ENCODE data around the gene DAZL. TPM values are rescaled to one million over a fixed set of nuclear protein-coding genes. Genes with fewer than 3 reads are reported as not detected.

DAZL gene
- total and polyA plus RNA-seq, 10 of the 15 experiments (the other 5 are each of a cell fraction or from before 2014, with no cell fraction given), result 0.04 to 0.48 (median 0.13) TPM; not detected in 1

DNA sequence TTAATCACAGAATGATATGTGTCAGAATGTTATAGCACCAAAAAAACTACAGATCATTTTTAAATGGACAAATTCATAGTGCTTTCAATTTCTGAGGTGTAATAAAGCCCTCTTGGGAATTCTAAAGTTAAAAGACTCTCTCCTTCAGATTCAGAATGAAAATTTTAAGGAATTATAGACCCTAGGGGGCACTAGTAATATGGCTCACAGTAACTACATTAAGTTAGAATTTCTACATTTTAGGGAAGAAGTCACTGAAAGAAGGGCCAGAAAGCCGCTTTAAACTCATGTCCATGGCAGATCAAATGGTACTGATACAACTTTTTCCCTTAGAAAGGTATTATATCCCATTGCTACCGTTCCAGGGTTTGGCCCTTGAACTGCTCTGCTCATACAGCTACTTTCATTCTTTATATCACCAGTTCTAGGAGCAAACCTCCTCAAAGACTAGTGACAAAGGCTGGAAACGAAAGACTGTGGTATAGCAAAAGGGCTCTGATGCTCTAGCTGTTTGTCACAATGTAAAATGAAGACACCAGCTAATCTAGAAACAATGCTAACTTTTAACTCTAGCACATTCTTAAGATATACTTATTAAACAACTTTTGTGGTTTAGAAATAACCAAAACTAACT is 18.1 kb downstream of the DAZL start:
- Histone ChIP-seq H3K9ac (ENCODE audit: control insufficient read depth, insufficient read depth, low read length) (no peak overlapping the region), H3K27me3 (replicated peaks in 1 of 2; ENCODE audit: control insufficient read depth in 2 of 2, insufficient read depth in 2 of 2, low read length in 1 of 2) (no peaks in the 10 kb centered on the region), H4K20me1 (ENCODE audit: control insufficient read depth, insufficient read depth) (no peaks in the 10 kb centered on the region), H3K27ac (ENCODE audit: control insufficient read depth, insufficient read depth) (no peak overlapping the region), H3K9me3 (replicated peaks; ENCODE audit: control insufficient read depth, insufficient read depth, low read length) (no peaks in the 10 kb centered on the region; the same call in 2 of the 3 replicates), H3K4me1 (ENCODE audit: control insufficient read depth, insufficient read depth, low read length) (peaks cover 11% of the 10 kb centered on the region), H3K79me2 (ENCODE audit: control insufficient read depth, insufficient read depth, low read length) (no peaks in the 10 kb centered on the region), H3K4me3 (no peak overlapping the region), H3K4me2 (ENCODE audit: control insufficient read depth, insufficient read depth) (no peak overlapping the region), H3K36me3 (ENCODE audit: control insufficient read depth in 2 of 2, insufficient read depth in 2 of 2, low read length in 1 of 2) (no peaks in the 10 kb centered on the region), H2AFZ (ENCODE audit: control insufficient read depth, low read depth, low read length) (no peak overlapping the region)
- POLR2A ChIA-PET, result interaction anchor here (0.6 kb wide), 1 partner anchor 924 kb away, joined by 4 read pairs; no protein-coding TSS in a partner anchor
- SMC1A ChIA-PET (ENCODE audit: uncharacterized antibody, unreplicated experiment), result interaction anchor here (0.9 to 3.9 kb wide), 3 partner anchors 14 to 319 kb away, joined by 3 to 15 read pairs (median 3); no protein-coding TSS in a partner anchor
- WGBS (ENCODE audit: insufficient coverage, insufficient replicate concordance, low lambda C conversion rate, missing lambda C conversion rate), result 63% methylated on average over 3 of the region's 3 CpGs
- BruUV-seq (replicated peaks), result no TSS peak
- CTCF ChIA-PET, result interaction anchor here (1.1 to 2.5 kb wide), 4 partner anchors 11 to 608 kb away, joined by 3 to 13 read pairs (median 3); partner anchors contain the start of gene PLCL2
- no peak for ATAC-seq
- in situ Hi-C loops (cut with MboI), result no loop called here
- intact Hi-C loops (cut with micrococcal nuclease; ENCODE audit: unreplicated experiment), result no loop called here
- no peak for DNase-seq (ENCODE audit: low read depth, low spot score)
- RAD21 ChIA-PET (ENCODE audit: unreplicated experiment), result interaction anchor here (0.9 kb wide), 1 partner anchor 234 kb away, joined by 3 read pairs; no protein-coding TSS in a partner anchor
- no peak for FAIRE-seq
- TF ChIP-seq HDGF (IDR thresholded peaks at IDR 0.05) (no peak), NR2F1 (conservative IDR thresholded peaks at IDR 0.05) (no peak), RFX5 (IDR thresholded peaks at IDR 0.05; ENCODE audit: low read depth, low read length) (no peak), FOS (IDR thresholded peaks at IDR 0.05; ENCODE audit: borderline replicate concordance, extremely low read depth, insufficient read length) (no peak), MXI1 (IDR thresholded peaks at IDR 0.05; ENCODE audit: low read depth, low read length) (no peak), NFXL1 (IDR thresholded peaks at IDR 0.05; ENCODE audit: borderline replicate concordance) (no peak), TCF7 (IDR thresholded peaks at IDR 0.05; ENCODE audit: borderline replicate concordance) (no peak), HDAC2 (IDR thresholded peaks at IDR 0.05) (no peak)
- TF ChIP-seq, protein P1, sequence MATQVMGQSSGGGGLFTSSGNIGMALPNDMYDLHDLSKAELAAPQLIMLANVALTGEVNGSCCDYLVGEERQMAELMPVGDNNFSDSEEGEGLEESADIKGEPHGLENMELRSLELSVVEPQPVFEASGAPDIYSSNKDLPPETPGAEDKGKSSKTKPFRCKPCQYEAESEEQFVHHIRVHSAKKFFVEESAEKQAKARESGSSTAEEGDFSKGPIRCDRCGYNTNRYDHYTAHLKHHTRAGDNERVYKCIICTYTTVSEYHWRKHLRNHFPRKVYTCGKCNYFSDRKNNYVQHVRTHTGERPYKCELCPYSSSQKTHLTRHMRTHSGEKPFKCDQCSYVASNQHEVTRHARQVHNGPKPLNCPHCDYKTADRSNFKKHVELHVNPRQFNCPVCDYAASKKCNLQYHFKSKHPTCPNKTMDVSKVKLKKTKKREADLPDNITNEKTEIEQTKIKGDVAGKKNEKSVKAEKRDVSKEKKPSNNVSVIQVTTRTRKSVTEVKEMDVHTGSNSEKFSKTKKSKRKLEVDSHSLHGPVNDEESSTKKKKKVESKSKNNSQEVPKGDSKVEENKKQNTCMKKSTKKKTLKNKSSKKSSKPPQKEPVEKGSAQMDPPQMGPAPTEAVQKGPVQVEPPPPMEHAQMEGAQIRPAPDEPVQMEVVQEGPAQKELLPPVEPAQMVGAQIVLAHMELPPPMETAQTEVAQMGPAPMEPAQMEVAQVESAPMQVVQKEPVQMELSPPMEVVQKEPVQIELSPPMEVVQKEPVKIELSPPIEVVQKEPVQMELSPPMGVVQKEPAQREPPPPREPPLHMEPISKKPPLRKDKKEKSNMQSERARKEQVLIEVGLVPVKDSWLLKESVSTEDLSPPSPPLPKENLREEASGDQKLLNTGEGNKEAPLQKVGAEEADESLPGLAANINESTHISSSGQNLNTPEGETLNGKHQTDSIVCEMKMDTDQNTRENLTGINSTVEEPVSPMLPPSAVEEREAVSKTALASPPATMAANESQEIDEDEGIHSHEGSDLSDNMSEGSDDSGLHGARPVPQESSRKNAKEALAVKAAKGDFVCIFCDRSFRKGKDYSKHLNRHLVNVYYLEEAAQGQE (IDR thresholded peaks at IDR 0.05; ENCODE audit: low read depth, low read length), result no peak
- TF ChIP-seq, protein P2, sequence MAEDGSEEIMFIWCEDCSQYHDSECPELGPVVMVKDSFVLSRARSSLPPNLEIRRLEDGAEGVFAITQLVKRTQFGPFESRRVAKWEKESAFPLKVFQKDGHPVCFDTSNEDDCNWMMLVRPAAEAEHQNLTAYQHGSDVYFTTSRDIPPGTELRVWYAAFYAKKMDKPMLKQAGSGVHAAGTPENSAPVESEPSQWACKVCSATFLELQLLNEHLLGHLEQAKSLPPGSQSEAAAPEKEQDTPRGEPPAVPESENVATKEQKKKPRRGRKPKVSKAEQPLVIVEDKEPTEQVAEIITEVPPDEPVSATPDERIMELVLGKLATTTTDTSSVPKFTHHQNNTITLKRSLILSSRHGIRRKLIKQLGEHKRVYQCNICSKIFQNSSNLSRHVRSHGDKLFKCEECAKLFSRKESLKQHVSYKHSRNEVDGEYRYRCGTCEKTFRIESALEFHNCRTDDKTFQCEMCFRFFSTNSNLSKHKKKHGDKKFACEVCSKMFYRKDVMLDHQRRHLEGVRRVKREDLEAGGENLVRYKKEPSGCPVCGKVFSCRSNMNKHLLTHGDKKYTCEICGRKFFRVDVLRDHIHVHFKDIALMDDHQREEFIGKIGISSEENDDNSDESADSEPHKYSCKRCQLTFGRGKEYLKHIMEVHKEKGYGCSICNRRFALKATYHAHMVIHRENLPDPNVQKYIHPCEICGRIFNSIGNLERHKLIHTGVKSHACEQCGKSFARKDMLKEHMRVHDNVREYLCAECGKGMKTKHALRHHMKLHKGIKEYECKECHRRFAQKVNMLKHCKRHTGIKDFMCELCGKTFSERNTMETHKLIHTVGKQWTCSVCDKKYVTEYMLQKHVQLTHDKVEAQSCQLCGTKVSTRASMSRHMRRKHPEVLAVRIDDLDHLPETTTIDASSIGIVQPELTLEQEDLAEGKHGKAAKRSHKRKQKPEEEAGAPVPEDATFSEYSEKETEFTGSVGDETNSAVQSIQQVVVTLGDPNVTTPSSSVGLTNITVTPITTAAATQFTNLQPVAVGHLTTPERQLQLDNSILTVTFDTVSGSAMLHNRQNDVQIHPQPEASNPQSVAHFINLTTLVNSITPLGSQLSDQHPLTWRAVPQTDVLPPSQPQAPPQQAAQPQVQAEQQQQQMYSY (CRISPR knock-in tag; IDR thresholded peaks at IDR 0.05), result no peak
- TF ChIP-seq, protein P3, sequence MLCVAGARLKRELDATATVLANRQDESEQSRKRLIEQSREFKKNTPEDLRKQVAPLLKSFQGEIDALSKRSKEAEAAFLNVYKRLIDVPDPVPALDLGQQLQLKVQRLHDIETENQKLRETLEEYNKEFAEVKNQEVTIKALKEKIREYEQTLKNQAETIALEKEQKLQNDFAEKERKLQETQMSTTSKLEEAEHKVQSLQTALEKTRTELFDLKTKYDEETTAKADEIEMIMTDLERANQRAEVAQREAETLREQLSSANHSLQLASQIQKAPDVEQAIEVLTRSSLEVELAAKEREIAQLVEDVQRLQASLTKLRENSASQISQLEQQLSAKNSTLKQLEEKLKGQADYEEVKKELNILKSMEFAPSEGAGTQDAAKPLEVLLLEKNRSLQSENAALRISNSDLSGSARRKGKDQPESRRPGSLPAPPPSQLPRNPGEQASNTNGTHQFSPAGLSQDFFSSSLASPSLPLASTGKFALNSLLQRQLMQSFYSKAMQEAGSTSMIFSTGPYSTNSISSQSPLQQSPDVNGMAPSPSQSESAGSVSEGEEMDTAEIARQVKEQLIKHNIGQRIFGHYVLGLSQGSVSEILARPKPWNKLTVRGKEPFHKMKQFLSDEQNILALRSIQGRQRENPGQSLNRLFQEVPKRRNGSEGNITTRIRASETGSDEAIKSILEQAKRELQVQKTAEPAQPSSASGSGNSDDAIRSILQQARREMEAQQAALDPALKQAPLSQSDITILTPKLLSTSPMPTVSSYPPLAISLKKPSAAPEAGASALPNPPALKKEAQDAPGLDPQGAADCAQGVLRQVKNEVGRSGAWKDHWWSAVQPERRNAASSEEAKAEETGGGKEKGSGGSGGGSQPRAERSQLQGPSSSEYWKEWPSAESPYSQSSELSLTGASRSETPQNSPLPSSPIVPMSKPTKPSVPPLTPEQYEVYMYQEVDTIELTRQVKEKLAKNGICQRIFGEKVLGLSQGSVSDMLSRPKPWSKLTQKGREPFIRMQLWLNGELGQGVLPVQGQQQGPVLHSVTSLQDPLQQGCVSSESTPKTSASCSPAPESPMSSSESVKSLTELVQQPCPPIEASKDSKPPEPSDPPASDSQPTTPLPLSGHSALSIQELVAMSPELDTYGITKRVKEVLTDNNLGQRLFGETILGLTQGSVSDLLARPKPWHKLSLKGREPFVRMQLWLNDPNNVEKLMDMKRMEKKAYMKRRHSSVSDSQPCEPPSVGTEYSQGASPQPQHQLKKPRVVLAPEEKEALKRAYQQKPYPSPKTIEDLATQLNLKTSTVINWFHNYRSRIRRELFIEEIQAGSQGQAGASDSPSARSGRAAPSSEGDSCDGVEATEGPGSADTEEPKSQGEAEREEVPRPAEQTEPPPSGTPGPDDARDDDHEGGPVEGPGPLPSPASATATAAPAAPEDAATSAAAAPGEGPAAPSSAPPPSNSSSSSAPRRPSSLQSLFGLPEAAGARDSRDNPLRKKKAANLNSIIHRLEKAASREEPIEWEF (IDR thresholded peaks at IDR 0.05; ENCODE audit: insufficient replicate concordance, low read depth, low read length), result no peak
